HL-60 (cell line): ENCODE data around the gene CCSER2.

Experiments
- DNase-seq, 2 experiments: peaks; one replicate each; pipeline ENCODE4 v3.0.0-alpha.2; 2010 to 2020; ENCODE audit warnings: low read depth in 1 of 2, low spot score in 1 of 2
- H3K27ac ChIP-seq: fragments of 250-450 bp; sonication (Bioruptor Pico); replicated peaks from 2 replicates; pipeline ENCODE4 v1.5.1; 2020; ENCODE audit warnings: mild to moderate bottlenecking, moderate library complexity
- H3K27me3 ChIP-seq: fragments of 250-450 bp; sonication (Bioruptor Pico); 2 replicates; pipeline ENCODE4 v1.5.1; 2021; ENCODE audit warnings: mild to moderate bottlenecking, moderate library complexity; ENCODE audit not compliant: insufficient read depth, poor library complexity, severe bottlenecking
- H3K4me3 ChIP-seq: replicated peaks from 2 replicates; pipeline ENCODE4 v1.5.1; 2011; ENCODE audit warnings: mild to moderate bottlenecking, control low read depth, low read length; ENCODE audit not compliant: insufficient read depth
- GABPA ChIP-seq: IDR thresholded peaks from 2 replicates; pipeline ENCODE4 v1.6.1; 2012; ENCODE audit warnings: low read depth
- POLR2AphosphoS5 ChIP-seq: IDR thresholded peaks from 2 replicates; pipeline ENCODE4 v1.6.1; 2012; ENCODE audit warnings: low read depth
- SPI1 ChIP-seq: IDR thresholded peaks from 2 replicates; pipeline ENCODE4 v1.6.1; 2012; ENCODE audit warnings: low read depth, mild to moderate bottlenecking, borderline replicate concordance
- TF ChIP-seq, protein P1 (sequence below): IDR thresholded peaks from one replicate; pipeline ENCODE4 v1.5.1; 2011; ENCODE audit warnings: low read length, control low read depth, inconsistent platforms; ENCODE audit not compliant: insufficient read depth
- TF ChIP-seq, protein P2 (sequence below): IDR thresholded peaks from 2 replicates; pipeline ENCODE4 v1.6.1; 2012; ENCODE audit warnings: low read depth; ENCODE audit not compliant: insufficient replicate concordance

CCSER2 gene

GRCh38 chr10:84354623-84355022 lies 26.2 kb downstream of the CCSER2 start:
- Histone ChIP-seq H3K4me3 (no peak overlapping the region), H3K27ac (no peak overlapping the region), H3K27me3 (no peaks in the 10 kb centered on the region)
- no peak for DNase-seq
- no peak for TF ChIP-seq POLR2AphosphoS5
- TF ChIP-seq SPI1 = no peak
- TF ChIP-seq GABPA = no peak
- TF ChIP-seq, protein P1, sequence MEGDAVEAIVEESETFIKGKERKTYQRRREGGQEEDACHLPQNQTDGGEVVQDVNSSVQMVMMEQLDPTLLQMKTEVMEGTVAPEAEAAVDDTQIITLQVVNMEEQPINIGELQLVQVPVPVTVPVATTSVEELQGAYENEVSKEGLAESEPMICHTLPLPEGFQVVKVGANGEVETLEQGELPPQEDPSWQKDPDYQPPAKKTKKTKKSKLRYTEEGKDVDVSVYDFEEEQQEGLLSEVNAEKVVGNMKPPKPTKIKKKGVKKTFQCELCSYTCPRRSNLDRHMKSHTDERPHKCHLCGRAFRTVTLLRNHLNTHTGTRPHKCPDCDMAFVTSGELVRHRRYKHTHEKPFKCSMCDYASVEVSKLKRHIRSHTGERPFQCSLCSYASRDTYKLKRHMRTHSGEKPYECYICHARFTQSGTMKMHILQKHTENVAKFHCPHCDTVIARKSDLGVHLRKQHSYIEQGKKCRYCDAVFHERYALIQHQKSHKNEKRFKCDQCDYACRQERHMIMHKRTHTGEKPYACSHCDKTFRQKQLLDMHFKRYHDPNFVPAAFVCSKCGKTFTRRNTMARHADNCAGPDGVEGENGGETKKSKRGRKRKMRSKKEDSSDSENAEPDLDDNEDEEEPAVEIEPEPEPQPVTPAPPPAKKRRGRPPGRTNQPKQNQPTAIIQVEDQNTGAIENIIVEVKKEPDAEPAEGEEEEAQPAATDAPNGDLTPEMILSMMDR = no peak
- TF ChIP-seq, protein P2, sequence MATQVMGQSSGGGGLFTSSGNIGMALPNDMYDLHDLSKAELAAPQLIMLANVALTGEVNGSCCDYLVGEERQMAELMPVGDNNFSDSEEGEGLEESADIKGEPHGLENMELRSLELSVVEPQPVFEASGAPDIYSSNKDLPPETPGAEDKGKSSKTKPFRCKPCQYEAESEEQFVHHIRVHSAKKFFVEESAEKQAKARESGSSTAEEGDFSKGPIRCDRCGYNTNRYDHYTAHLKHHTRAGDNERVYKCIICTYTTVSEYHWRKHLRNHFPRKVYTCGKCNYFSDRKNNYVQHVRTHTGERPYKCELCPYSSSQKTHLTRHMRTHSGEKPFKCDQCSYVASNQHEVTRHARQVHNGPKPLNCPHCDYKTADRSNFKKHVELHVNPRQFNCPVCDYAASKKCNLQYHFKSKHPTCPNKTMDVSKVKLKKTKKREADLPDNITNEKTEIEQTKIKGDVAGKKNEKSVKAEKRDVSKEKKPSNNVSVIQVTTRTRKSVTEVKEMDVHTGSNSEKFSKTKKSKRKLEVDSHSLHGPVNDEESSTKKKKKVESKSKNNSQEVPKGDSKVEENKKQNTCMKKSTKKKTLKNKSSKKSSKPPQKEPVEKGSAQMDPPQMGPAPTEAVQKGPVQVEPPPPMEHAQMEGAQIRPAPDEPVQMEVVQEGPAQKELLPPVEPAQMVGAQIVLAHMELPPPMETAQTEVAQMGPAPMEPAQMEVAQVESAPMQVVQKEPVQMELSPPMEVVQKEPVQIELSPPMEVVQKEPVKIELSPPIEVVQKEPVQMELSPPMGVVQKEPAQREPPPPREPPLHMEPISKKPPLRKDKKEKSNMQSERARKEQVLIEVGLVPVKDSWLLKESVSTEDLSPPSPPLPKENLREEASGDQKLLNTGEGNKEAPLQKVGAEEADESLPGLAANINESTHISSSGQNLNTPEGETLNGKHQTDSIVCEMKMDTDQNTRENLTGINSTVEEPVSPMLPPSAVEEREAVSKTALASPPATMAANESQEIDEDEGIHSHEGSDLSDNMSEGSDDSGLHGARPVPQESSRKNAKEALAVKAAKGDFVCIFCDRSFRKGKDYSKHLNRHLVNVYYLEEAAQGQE = no peak

GRCh38 chr10:84355106-84355505 lies 26.7 kb downstream of the CCSER2 start:
- Histone ChIP-seq H3K27me3 (no peaks in the 10 kb centered on the region), H3K27ac (no peak overlapping the region), H3K4me3 (no peak overlapping the region)
- no peak for DNase-seq
- TF ChIP-seq GABPA (no peak), SPI1 (no peak), POLR2AphosphoS5 (no peak)
- TF ChIP-seq, protein P1 = no peak
- TF ChIP-seq, protein P2 = no peak

DNA sequence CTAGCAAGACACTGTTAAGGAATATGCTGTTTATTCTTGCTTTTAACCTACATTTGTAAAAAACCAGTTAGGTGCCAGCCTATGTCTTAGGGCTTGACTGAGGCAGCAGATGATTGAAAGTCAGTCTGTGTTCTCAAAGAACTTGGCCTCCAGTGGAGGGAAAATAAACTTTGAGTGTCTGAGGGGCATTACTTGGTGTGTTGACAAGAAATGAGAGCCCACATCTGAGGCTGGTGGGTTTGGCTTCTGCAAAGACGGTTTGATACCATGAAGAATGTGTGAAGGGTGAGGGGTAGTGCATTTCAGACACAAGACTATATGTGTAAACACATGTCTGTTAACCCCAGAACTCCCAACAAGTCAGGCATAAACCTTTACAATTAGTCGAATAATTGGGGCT lies 28.5 kb downstream of the CCSER2 start:
- H3K27me3 ChIP-seq = no peaks in the 10 kb centered on the region
- TF ChIP-seq, protein P2 = no peak
- TF ChIP-seq, protein P1 = no peak
- no peak for TF ChIP-seq SPI1
- no peak for TF ChIP-seq POLR2AphosphoS5
- no peak for TF ChIP-seq GABPA

More for the DNA sequence above, 28.5 kb downstream of the CCSER2 start:
- DNase-seq = no peak
- no peak overlapping the region for H3K4me3 ChIP-seq
- H3K27ac ChIP-seq = no peak overlapping the region
